Measurements from ENCODE around the gene RPE65. TPM values are rescaled to one million over a fixed set of nuclear protein-coding genes. Genes with fewer than 3 reads are reported as not detected.

RPE65 gene
- total and polyA plus RNA-seq, 2 of the 8 experiments (the other 6 are each of a cell fraction or from before 2014, with no cell fraction given) = not detected

GRCh38 chr1:68493193-68493592 lies 43.4 kb upstream of the RPE65 start:
- TF ChIP-seq SP2 (IDR thresholded peaks at IDR 0.05; ENCODE audit: low read length) = no peak
- TF ChIP-seq GABPA (IDR thresholded peaks at IDR 0.05; ENCODE audit: borderline replicate concordance, insufficient read depth, low read length) = no peak
- TF ChIP-seq SAP30 (IDR thresholded peaks at IDR 0.05; ENCODE audit: insufficient read depth, insufficient replicate concordance, low read length) = no peak
- no peak for TF ChIP-seq SRF (IDR thresholded peaks at IDR 0.05; ENCODE audit: low read depth, low read length)
- TF ChIP-seq KDM4A (IDR thresholded peaks at IDR 0.05; ENCODE audit: low read depth, low read length, severe bottlenecking) = no peak
- no peak for TF ChIP-seq POU5F1 (IDR thresholded peaks at IDR 0.05; ENCODE audit: low read depth, low read length)
- TF ChIP-seq POLR2A (IDR thresholded peaks at IDR 0.05; ENCODE audit: control extremely low read depth in 1 of 2, low read depth in 2 of 2, low read length in 2 of 2) = no peak
- TF ChIP-seq YY1 (IDR thresholded peaks at IDR 0.05; ENCODE audit: low read depth, low read length) = no peak
- no peak for TF ChIP-seq HDAC6 (IDR thresholded peaks at IDR 0.05; ENCODE audit: low read depth, low read length)
- TF ChIP-seq HDAC2 (IDR thresholded peaks at IDR 0.05; ENCODE audit: borderline replicate concordance in 1 of 2, low read depth in 2 of 2, low read length in 2 of 2) = no peak
- no peak for TF ChIP-seq RBBP5 (IDR thresholded peaks at IDR 0.05; ENCODE audit: borderline replicate concordance, low read depth, low read length)
- TF ChIP-seq SIRT6 (IDR thresholded peaks at IDR 0.05; ENCODE audit: low read length) = no peak
- TF ChIP-seq BRCA1 (IDR thresholded peaks at IDR 0.05; ENCODE audit: low read depth, low read length) = no peak
- H3K79me2 ChIP-seq (ENCODE audit: control insufficient read depth in 1 of 2, insufficient read depth in 2 of 2, low read length in 2 of 2) = peaks cover 0 to 49% of the 10 kb centered on the region in 2 experiments; a peak in 3 of 4 replicates

More at GRCh38 chr1:68493193-68493592, 43.4 kb upstream of the RPE65 start:
- H3K4me1 ChIP-seq (replicated peaks in 1 of 4; ENCODE audit: control insufficient read depth in 3 of 4, insufficient read depth in 4 of 4, low read length in 3 of 4) = peaks cover 0 to 3% (median 1%) of the 10 kb centered on the region in 4 experiments; a peak in 2 of 7 replicates
- no peak overlapping the region for H3K4me3 ChIP-seq (ENCODE audit: extremely low read depth in 1 of 4, insufficient read depth in 2 of 4, low read depth in 3 of 4, low read length in 4 of 4)
- no peak overlapping the region for H2AK5ac ChIP-seq (ENCODE audit: low read depth, low read length)
- peaks cover 4% of the 10 kb centered on the region for H3K23me2 ChIP-seq (ENCODE audit: low read depth, low read length)
- H3K27ac ChIP-seq (ENCODE audit: low read depth, low read length) = no peak overlapping the region
- H3K56ac ChIP-seq (replicated peaks; ENCODE audit: insufficient read length, low read depth, low read length) = no peak overlapping the region
- no peak overlapping the region for H3K14ac ChIP-seq (ENCODE audit: insufficient read length)
- FAIRE-seq (no peak), DNase-seq (ENCODE audit: low read depth in 1 of 2, low spot score in 2 of 2) (no peak)
- H2BK12ac ChIP-seq (ENCODE audit: low read depth, low read length) = no peak overlapping the region
- no peak overlapping the region for H2BK120ac ChIP-seq (replicated peaks; ENCODE audit: low read depth, low read length)
- no peak overlapping the region for H2BK20ac ChIP-seq (ENCODE audit: low read length)
- H3K4ac ChIP-seq (replicated peaks; ENCODE audit: insufficient read length, low read depth, low read length) = no peak overlapping the region
- no peaks in the 10 kb centered on the region for H3K79me1 ChIP-seq (ENCODE audit: low read depth, low read length)
- H4K91ac ChIP-seq (replicated peaks; ENCODE audit: insufficient read length, low read length) = no peak overlapping the region
- CTCF ChIA-PET (ENCODE audit: partially characterized antibody) = interaction anchor here (0.9 kb wide), 1 partner anchor 67 kb away, joined by 3 read pairs; no protein-coding TSS in a partner anchor
- no peak overlapping the region for H3K9ac ChIP-seq (replicated peaks in 1 of 4; ENCODE audit: extremely low read depth in 1 of 4, low read depth in 3 of 4, low read length in 3 of 4)
- H3K18ac ChIP-seq (ENCODE audit: extremely low read depth, low read length) = no peak overlapping the region
- no peak overlapping the region for H4K8ac ChIP-seq (ENCODE audit: extremely low read depth, insufficient read depth, low read length)
- no peak overlapping the region for H4K5ac ChIP-seq (ENCODE audit: insufficient read length, low read depth, low read length)
- no peak overlapping the region for H2BK5ac ChIP-seq (ENCODE audit: low read depth, low read length)
- H2BK15ac ChIP-seq (ENCODE audit: low read length) = no peak overlapping the region
- H2AFZ ChIP-seq (ENCODE audit: low read length) = no peak overlapping the region
- POLR2A ChIA-PET (ENCODE audit: partially characterized antibody) = no interaction called here
- H3K23ac ChIP-seq (ENCODE audit: insufficient read length) = no peak overlapping the region
- peaks cover 0 to 45% (median 5%) of the 10 kb centered on the region in 4 experiments; a peak in 6 of 8 replicates for H3K36me3 ChIP-seq (ENCODE audit: control insufficient read depth in 2 of 4, insufficient read depth in 4 of 4, low read length in 3 of 4)
- no peaks in the 10 kb centered on the region for H3K27me3 ChIP-seq (replicated peaks in 1 of 4; ENCODE audit: control insufficient read depth in 3 of 4, extremely low read depth in 1 of 4, insufficient read depth in 3 of 4, low read length in 3 of 4)
- 90% methylated on average over 2 of the region's 2 CpGs; no CpG with 5 or more reads in 1 of the 2 experiments for WGBS, 2 experiments (ENCODE audit: extremely low coverage in 1 of 2, insufficient coverage in 1 of 2, insufficient read length in 1 of 2, insufficient replicate concordance in 2 of 2, low coverage in 1 of 2, low lambda C conversion rate in 2 of 2, missing lambda C conversion rate in 1 of 2)
- no peaks in the 10 kb centered on the region for H3K9me3 ChIP-seq (ENCODE audit: insufficient read depth in 2 of 2, low read depth in 1 of 2, low read length in 1 of 2)
- no peaks in the 10 kb centered on the region for H4K20me1 ChIP-seq (replicated peaks in 1 of 2; ENCODE audit: control insufficient read depth in 1 of 2, insufficient read depth in 2 of 2, low read length in 2 of 2)
- H3K4me2 ChIP-seq (ENCODE audit: insufficient read depth in 1 of 2, low read depth in 2 of 2, low read length in 2 of 2) = no peak overlapping the region; a peak in 1 of 4 replicates

Data from H1 (cell line).